Epidermal melanocyte (primary cell): Measurements from ENCODE around the gene KIAA0930.
"Not testable (repeated sequence)": the region's sequence is repeated elsewhere in the genome, so short reads cannot be mapped to it uniquely, and the experiment has no call there.

Source experiments
- DNase-seq: peaks from one replicate; pipeline ENCODE4 v3.0.0; 2011; ENCODE audit warnings: low spot score; ENCODE audit not compliant: insufficient read length

KIAA0930 gene

GRCh38 chr22:45202333-45203149 lies 38.2 kb downstream of the KIAA0930 start:
- no peak for DNase-seq

GRCh38 chr22:45201678-45202332 lies 38.9 kb downstream of the KIAA0930 start:
- DNase-seq = no peak

- DNase-seq = no peak
Observed at GRCh38 chr22:45200860-45201511, 39.7 kb downstream of the KIAA0930 start.

GRCh38 chr22:45200230-45200629 lies 40.5 kb downstream of the KIAA0930 start:
- DNase-seq = no peak

GRCh38 chr22:45199723-45200122 lies 41.0 kb downstream of the KIAA0930 start:
- DNase-seq = no peak

- no peak for DNase-seq
Observed at GRCh38 chr22:45198463-45198795, 42.3 kb downstream of the KIAA0930 start.

- DNase-seq = no peak
Observed at GRCh38 chr22:45197606-45198462, 42.9 kb downstream of the KIAA0930 start.

GRCh38 chr22:45196926-45197605 lies 43.6 kb downstream of the KIAA0930 start:
- no peak for DNase-seq

GRCh38 chr22:45196308-45196707 lies 44.4 kb downstream of the KIAA0930 start:
- no peak for DNase-seq

- DNase-seq = no peak
Observed at GRCh38 chr22:45195616-45196015, 45.1 kb downstream of the KIAA0930 start.

GRCh38 chr22:45194686-45195085 lies 46.0 kb downstream of the KIAA0930 start:
- DNase-seq = no peak

- no peak for DNase-seq
Observed at GRCh38 chr22:45192701-45193187, 48.0 kb downstream of the KIAA0930 start.

GRCh38 chr22:45191746-45192145 lies 48.9 kb downstream of the KIAA0930 start:
- DNase-seq = not testable (repeated sequence)

GRCh38 chr22:45190202-45190872 lies 50.4 kb downstream of the KIAA0930 start:
- DNase-seq = no peak

- no peak for DNase-seq
Observed at GRCh38 chr22:45188779-45189178, 51.9 kb downstream of the KIAA0930 start.

- DNase-seq = no peak
Observed at GRCh38 chr22:45187891-45188290, 52.8 kb downstream of the KIAA0930 start.

- DNase-seq = no peak
Observed at GRCh38 chr22:45185718-45186514, 54.8 kb downstream of the KIAA0930 start.

- no peak for DNase-seq
Observed at GRCh38 chr22:45183974-45184373, 56.7 kb downstream of the KIAA0930 start.

- DNase-seq = no peak
Observed at GRCh38 chr22:45181766-45182165, 58.9 kb downstream of the KIAA0930 start.
